ENCODE data around the gene LMO7.

- TF ChIP-seq BHLHE40 (IDR thresholded peaks at IDR 0.05; ENCODE audit: low read depth, low read length), result no peak
- TF ChIP-seq RFX5 (IDR thresholded peaks at IDR 0.05; ENCODE audit: low read depth, low read length), result no peak
- TF ChIP-seq CTCF (conservative IDR thresholded peaks at IDR 0.05; ENCODE audit: low read depth, low read length), result no peak
- TF ChIP-seq POLR2A (IDR thresholded peaks at IDR 0.05; ENCODE audit: low read depth, low read length), result no peak
- no peak for TF ChIP-seq MAFK (IDR thresholded peaks at IDR 0.05; ENCODE audit: low read depth, low read length)
- no peak for TF ChIP-seq RAD21 (IDR thresholded peaks at IDR 0.05; ENCODE audit: low read length)
- TF ChIP-seq MXI1 (IDR thresholded peaks at IDR 0.05; ENCODE audit: borderline replicate concordance, low read depth, low read length), result no peak
- TF ChIP-seq SMC3 (IDR thresholded peaks at IDR 0.05; ENCODE audit: low read depth, low read length), result no peak
- no peak for TF ChIP-seq MAZ (IDR thresholded peaks at IDR 0.05; ENCODE audit: borderline replicate concordance, low read depth, low read length)
Measured at GRCh38 chr13:75784003-75784402, 147.9 kb downstream of the LMO7 start.
